Lung (tissue), 12 donors: ENCODE measurements around the gene GOLGA3. TPM values are rescaled to one million over a fixed set of nuclear protein-coding genes. Genes with fewer than 3 reads are reported as not detected.

Source experiments
- ATAC-seq: fragments of 200-7000 bp; cut with Tn5 transposase; one replicate; pipeline ENCODE4 v1.9.1; 2020; ENCODE audit warnings: moderate number of reproducible peaks; ENCODE audit not compliant: insufficient read depth, low FRiP score
- DNase-seq, 3 donors: peaks; one replicate each; pipeline ENCODE4 v3.0.0-alpha.2; 2013 to 2017
- H3K27ac ChIP-seq, 2 donors: one replicate each; pipeline ENCODE4 v1.5.1; 2013; ENCODE audit warnings: mild to moderate bottlenecking in 2 of 2, moderate library complexity in 2 of 2, control low read depth in 1 of 2, inconsistent platforms in 1 of 2, low read depth in 1 of 2, low read length in 1 of 2
- H3K27me3 ChIP-seq, 3 donors: one replicate each; pipeline ENCODE4 v1.5.1; 2013; ENCODE audit warnings: low read length in 2 of 3; ENCODE audit not compliant: control insufficient read depth in 3 of 3, insufficient read depth in 3 of 3
- H3K36me3 ChIP-seq, 4 donors: one replicate each; pipeline ENCODE4 v1.5.1; 2013; ENCODE audit warnings: low read length in 4 of 4, mild to moderate bottlenecking in 1 of 4, moderate library complexity in 1 of 4; ENCODE audit not compliant: control insufficient read depth in 4 of 4, insufficient read depth in 4 of 4
- H3K4me1 ChIP-seq, 5 donors: one replicate each; pipeline ENCODE4 v1.5.1; 2013; ENCODE audit warnings: low read length in 5 of 5, mild to moderate bottlenecking in 2 of 5, moderate library complexity in 1 of 5; ENCODE audit not compliant: control insufficient read depth in 5 of 5, insufficient read depth in 5 of 5
- H3K4me3 ChIP-seq: one replicate; pipeline ENCODE4 v1.5.1; 2013; ENCODE audit warnings: mild to moderate bottlenecking, control low read depth, moderate library complexity
- H3K9ac ChIP-seq, 2 donors: one replicate each; pipeline ENCODE4 v1.5.1; 2013; ENCODE audit warnings: low read length in 2 of 2, control low read depth in 1 of 2; ENCODE audit not compliant: insufficient read depth in 1 of 2
- H3K9me3 ChIP-seq, 4 donors: one replicate each; pipeline ENCODE4 v1.5.1; 2013; ENCODE audit warnings: low read length in 3 of 4, mild to moderate bottlenecking in 1 of 4, moderate library complexity in 1 of 4; ENCODE audit not compliant: control insufficient read depth in 4 of 4, insufficient read depth in 3 of 4
- CTCF ChIP-seq: IDR thresholded peaks from 2 replicates; pipeline ENCODE4 v1.5.1; 2012; ENCODE audit warnings: mild to moderate bottlenecking; ENCODE audit errors: control extremely low read depth, extremely low read depth
- whole genome bisulfite sequencing, 2 donors: extraction: QIAGEN DNeasy Blood & Tissue Kit; methylation state at CpG; one replicate each; pipeline ENCODE4 v1.1.7; 2013; 5-methylcytosine and 5-hydroxymethylcytosine counted together
- polyA plus RNA-seq, 2 donors: library from polyadenylated mRNA; stranded (reverse); fragments of 200-250 nt; gene quantifications; one replicate each; pipeline ENCODE4 v1.2.1, GENCODE V29; 2013
- total RNA-seq, 2 donors: library from RNA; depleted of rRNA in 1 of 2; stranded (reverse); fragments of >200 nt in 1 of 2; gene quantifications; one replicate each; pipeline ENCODE4 v1.2.1, GENCODE V29; 2014 to 2021
- donor health status: control.
- donor health status: control.
- donor health status: Bipolar disorder and iron deficiency.
- donor health status: healthy.
- donor health status: DM: yes; HTN: yes; CAD: no.

GOLGA3 gene
- total and polyA plus RNA-seq, 4 donors: 17.5 to 81.1 (median 35.7) TPM

- Histone ChIP-seq H3K27me3 (no peaks in the 10 kb centered on the region), H3K4me3 (no peak overlapping the region), H3K9ac (no peak overlapping the region), H3K36me3 (peaks cover 4 to 53% (median 8%) of the 10 kb centered on the region in 4 donors), H3K4me1 (peaks cover 0 to 14% (median 7%) of the 10 kb centered on the region in 5 donors), H3K9me3 (no peaks in the 10 kb centered on the region), H3K27ac (no peak overlapping the region)
- WGBS, 2 donors: 92 to 96% methylated on average over 20 of the region's 20 CpGs
- ATAC-seq (no peak), DNase-seq (no peak)
- TF ChIP-seq CTCF: no peak
These were observed 11.9 kb upstream of the GOLGA3 start for GRCh38 chr12:132840536-132840935.

DNA sequence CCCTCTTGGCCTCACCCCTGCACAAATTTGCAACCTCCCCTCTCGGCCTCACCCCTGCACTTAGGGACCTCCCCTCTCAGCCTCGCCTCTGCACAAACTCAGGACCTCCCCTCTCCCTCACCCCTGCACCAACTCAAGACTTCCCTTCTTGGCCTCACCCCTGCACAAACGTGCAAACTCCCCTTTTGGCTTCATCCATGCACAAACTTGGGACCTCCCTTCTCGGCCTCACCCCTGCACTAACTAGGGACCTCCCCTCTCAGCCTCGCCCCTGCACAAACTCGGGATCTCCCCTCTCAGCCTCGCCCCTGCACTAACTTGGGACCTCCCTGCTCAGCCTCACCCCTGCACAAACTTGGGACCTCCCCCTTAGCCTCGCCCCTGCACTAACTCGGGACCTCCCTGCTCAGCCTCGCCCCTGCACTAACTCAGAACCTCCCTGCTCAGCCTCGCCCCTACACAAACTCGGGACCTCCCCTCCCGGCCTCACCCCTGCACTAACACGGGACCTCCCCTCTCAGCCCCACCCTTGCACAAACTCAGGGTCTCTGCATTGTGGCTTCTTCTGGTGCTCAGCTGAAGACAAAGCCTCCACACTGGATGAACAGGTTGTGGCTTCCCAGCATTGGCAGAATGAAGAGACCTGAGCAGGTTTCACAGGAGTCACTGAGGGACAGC, 11.0 kb upstream of the GOLGA3 start:
- Histone ChIP-seq H3K36me3 (peaks cover 2 to 50% (median 7%) of the 10 kb centered on the region in 4 donors), H3K9me3 (no peaks in the 10 kb centered on the region), H3K4me3 (no peak overlapping the region), H3K27me3 (no peaks in the 10 kb centered on the region), H3K27ac (no peak overlapping the region), H3K9ac (no peak overlapping the region), H3K4me1 (peaks cover 0 to 14% (median 7%) of the 10 kb centered on the region in 5 donors)
- no peak for TF ChIP-seq CTCF
- ATAC-seq: no peak
- no peak for DNase-seq
- 92 to 93% methylated on average over 14 of the region's 14 CpGs for WGBS, 2 donors

GRCh38 chr12:132838410-132839080, 9.9 kb upstream of the GOLGA3 start:
- TF ChIP-seq CTCF: no peak
- Histone ChIP-seq H3K27me3 (no peaks in the 10 kb centered on the region), H3K4me1 (peaks cover 0 to 14% (median 7%) of the 10 kb centered on the region in 5 donors), H3K9ac (no peak overlapping the region), H3K36me3 (peaks cover 2 to 52% (median 7%) of the 10 kb centered on the region in 4 donors), H3K9me3 (no peaks in the 10 kb centered on the region), H3K27ac (peak overlapping the region in 1 of 2 donors; percentile 32), H3K4me3 (no peak overlapping the region)
- no peak for DNase-seq
- WGBS, 2 donors: 91 to 92% methylated on average over 17 of the region's 17 CpGs
- ATAC-seq: no peak
